NCI-H1694 treated with DMSO at 0.1 percent for 48 hours (cell line): ENCODE results near the gene PLD5.
"Not testable (repeated sequence)": the region's sequence is repeated elsewhere in the genome, so short reads cannot be mapped to it uniquely, and the experiment has no call there.

Experiments used
- DNase-seq: peaks from one replicate; lab custom pipeline; 2025; lab: John Stamatoyannopoulos, UW

Gene PLD5

DNA sequence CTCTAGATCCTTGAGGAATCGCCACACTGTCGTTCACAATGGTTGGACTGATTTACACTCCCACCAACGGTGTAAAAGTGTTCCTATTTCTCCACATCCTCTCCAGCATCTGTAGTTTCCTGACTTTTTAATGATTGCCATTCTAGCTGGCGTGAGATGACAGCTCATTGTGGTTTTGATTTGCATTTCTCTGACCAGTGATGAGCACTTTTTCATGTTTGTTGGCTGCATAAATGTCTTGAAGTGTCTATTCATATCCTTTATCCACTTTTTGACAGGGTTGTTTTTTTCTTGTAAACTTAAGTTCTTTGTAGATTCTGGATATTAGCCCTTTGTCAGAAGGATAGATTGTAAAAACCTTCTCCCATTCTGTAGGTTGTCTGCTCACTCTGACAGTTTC is 465.9 kb downstream of the PLD5 start:
- not testable (repeated sequence) for DNase-seq

DNA sequence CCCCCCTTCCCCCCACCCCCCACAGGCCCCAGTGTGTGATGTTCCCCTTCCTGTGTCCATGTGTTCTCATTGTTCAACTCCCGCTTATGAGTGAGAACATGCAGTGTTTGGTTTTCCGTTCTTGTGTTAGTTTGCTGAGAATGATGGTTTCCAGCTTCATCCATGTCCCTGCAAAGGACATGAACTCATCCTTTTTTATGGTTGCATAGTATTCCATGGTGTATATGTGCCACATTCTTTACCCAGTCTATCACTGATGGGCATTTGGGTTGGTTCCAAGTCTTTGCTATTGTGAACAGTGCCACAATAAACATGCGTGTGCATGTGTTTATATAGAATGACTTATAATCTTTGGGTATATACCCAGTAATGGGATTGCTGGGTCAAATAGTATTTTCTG is 466.3 kb downstream of the PLD5 start:
- DNase-seq: not testable (repeated sequence)

DNA sequence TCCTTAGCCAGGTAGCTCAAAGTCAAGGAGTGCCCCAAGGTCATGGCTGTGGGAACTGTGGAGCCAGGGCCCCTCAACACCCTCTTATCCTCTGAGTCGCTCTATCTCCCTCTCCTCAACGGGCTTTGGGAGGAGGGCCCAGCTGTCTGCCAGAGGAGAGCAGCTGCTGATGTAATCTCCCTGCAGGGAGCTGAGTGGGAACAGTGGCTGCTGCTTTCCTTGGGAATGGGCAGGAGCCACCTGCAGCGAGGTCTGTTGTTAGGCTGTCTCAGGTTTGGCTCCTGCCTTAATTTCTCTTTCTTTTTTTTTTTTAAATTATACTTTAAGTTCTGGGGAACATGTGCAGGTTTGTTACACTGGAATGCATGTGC is 466.8 kb downstream of the PLD5 start:
- no peak for DNase-seq

DNA sequence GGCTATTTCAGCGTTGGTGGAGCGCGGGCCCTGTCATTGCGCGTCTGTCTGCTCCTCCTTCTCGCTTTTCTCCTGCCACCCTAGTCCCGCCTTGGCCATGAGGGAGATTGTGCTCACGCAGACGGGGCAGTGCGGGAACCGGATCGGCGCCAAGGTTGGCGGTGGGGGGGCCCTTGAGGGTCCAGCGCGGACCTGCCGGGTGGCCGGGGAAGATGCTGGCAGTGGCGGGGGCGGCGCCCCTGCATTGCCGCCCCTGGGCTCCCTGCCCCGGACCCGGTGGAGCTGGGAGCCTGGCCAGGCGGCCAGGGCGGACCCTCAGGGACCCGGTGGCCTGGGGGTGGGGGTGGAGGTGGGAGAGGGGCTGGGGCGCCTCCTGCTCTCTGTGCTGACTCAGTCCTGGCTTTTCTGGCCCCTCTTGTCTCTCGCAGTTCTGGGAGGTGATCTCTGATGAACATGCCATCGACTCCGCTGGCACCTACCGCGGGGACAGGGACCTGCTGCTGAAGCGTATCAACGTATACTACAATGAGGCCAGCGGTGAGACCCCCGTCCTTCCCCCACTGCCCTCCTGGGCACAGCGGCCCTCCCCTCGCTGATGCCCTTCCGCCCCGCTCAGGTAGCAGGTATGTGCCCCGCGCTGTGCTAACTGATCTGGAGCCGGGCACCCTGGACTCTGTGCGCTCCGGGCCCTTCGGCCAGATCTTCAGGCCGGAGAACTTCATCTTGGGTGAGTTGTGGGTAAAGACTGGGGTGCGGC is 467.3 kb downstream of the PLD5 start:
- no peak for DNase-seq

DNA sequence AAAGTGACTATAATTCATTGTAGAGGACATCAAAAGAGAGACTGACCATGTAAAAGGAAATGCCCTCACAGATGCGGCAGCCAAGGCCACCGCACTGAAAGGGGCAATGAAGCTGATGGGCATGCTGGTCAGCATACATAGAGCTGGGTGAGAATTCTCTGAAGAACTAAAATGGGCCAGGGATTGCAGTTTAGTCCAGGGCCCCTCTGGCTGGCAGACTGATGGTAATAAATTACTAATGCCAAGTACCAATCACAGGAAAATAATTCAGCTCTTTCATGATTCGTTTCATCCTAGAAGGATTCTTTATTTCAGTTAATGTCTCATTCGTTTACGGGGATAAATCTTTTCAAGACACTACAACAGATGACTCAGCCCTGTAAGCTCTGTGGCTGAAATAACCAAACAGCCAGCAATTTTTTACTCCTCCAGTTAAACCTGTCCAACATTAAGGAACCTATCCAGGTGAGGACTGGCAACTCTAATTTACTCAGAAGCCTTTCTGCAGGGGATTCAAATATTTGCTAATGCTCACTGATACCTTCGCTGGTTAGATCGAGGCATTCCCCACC is 468.7 kb downstream of the PLD5 start:
- no peak for DNase-seq

DNA sequence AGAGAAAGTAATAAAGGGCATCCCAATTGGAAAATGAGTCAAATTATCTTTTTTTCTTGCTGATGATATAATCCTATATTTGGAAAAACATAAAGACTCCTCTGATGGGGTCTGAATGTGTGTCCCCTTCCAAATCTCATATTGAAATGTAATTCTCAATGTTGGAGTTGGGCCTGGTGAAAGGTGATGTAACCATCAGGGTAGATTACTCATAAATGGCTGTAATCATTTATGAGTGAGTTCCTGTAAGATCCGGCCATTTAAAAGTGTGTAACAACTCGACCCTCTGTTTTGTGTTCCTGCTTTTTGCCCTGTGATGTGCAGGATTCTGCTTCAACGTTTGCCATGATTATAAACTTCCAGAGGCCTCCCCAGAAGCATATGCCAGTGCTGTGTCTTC is 481.3 kb downstream of the PLD5 start:
- DNase-seq: no peak

DNA sequence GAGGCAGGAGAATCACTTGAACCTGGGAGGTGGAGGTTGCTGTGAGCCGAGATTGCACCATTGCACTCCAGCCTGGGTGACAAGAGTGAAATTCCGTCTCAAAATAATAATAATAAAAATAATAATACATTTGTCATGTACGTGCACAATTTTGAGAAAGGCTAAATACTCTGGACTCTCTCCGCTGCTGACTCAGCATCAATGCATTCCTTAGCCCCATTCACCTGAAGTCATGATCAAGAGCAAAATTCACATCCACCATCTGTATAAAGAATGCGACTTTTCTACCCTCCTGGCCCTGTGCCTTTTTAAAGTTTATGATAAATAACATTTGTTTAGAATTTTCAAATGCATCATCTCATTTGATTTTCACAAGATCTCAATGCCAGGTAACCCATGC is 490.1 kb downstream of the PLD5 start:
- no peak for DNase-seq

DNA sequence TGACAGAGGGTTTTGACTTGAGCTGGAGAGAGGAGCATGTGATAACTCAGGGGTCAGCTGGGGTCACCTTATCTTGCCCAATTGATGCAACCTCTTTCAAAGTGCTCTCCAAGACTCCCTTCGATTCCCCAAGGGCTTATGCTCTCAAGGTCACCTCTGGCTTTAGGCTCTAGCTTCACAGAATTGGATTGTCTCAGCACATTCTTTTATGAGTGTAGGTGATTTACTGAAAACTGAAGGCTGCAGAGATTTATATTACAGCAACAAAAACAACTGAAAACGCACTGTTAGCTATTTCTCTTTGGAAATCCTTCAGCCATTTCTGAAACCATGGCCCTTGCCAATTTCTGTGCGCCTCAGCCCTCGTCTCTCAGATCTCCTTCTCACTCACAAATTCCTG is 491.1 kb downstream of the PLD5 start:
- no peak for DNase-seq
